Central memory CD4-positive, alpha-beta T cell (primary cell): Measurements from ENCODE around the gene BRI3.

Source experiments
- DNase-seq: peaks from one replicate; pipeline ENCODE4 v3.0.0; 2022

Gene BRI3

GRCh38 chr7:98287486-98287959, 6.0 kb downstream of the BRI3 start:
- no peak for DNase-seq

- DNase-seq: no peak
These were observed 6.8 kb downstream of the BRI3 start for GRCh38 chr7:98288064-98288823.

DNA sequence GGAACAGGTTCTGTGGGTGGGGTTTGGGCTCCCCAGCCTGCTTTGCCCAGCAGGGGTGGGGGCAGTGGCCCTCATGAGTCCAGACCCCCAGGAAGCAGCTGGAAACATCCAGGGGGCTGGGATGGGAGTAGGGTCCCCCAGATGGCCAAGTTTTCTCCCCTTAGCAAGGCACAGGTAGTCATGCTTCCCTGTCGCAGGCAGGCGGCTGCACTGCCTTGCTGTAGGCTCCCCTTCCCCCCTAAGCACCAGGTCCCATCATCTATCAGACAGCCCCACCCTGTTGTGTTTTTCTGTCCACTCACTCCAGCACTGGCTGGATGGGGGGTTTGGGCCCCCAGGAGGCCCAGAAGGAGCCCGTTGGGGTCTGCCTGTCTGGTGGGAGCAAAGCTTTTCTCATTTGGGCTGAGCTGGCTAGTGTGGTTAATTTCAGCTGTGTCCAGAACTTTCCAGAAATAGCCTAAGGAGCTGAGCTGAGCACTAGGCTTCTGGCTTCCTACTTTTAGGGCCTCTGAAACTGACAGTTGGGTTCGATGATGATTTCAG, 7.9 kb downstream of the BRI3 start:
- no peak for DNase-seq

DNA sequence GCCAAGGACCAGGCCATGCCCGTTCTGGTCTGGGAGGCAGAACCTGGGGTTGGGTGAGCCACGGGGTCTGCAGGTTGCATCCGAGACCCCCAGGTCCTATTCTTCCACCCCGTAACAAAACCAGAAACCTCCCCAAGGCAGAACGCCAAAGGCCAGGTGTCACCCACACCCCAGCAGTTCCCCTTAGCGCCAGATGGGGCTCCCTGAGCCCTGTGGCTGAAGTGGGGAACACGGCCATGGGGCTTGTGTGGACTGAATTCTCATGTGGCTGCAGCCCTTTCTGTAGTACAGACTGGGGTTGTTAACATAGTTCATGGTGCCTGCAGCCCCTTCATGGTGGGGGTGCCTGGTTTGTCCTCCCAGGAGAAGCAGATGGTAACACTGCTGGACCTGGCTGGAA, 10.2 kb downstream of the BRI3 start:
- no peak for DNase-seq

- DNase-seq: no peak
These were observed 11.8 kb downstream of the BRI3 start for GRCh38 chr7:98293265-98293664.

- DNase-seq: no peak
These were observed 12.3 kb downstream of the BRI3 start for GRCh38 chr7:98293746-98294145.

DNA sequence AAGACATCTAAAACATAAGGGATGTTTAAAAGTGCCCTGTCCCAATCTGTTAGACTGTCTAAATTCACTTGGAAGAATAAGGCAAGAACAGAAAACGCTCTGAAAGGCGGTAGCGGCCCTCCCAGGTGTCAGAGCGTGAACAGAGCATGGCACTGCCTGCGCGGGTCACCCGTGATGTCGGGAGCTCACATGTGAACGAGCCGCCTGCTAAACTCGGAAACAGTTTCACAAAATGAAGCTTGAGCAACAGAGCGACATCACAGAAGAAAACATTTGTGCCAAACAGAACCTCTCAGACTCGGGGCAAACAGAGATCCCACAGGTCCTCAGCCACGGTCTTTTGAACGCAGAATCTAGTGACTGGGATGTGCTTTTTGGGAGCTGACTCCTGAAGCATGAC, 12.8 kb downstream of the BRI3 start:
- DNase-seq: no peak

DNA sequence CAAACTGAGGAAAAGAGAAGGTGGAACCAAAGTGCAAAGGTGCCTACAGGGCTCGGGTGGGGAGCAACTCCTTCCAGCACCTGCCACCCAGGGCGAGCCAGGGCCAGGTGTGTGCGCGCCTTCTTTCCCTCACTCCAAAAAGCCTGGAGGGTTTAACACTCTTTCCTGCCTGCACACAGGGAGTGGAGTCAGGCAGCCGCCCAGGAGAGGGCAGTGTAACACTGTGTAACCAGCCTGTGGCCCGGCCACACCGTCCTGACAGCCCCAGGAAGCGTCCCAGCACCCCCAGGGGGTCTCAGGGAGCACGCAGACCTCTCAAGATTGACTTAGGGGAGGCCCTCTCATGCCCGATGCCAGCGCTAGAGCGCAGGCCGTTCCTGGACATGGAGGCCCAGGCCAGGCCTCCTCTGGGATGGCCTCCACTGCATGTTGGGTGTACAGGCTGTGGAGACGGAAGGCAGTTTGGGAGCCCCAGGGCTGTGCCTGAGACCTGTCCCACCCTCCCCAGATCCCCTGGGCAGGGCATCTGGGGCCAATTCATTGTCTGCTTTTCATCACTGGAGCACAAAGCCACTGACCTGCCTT, 13.4 kb downstream of the BRI3 start:
- no peak for DNase-seq

- no peak for DNase-seq
These were observed 14.1 kb downstream of the BRI3 start for GRCh38 chr7:98295467-98296192.

GRCh38 chr7:98296833-98297232, 15.3 kb downstream of the BRI3 start:
- DNase-seq: no peak

GRCh38 chr7:98297626-98298286, 16.3 kb downstream of the BRI3 start:
- DNase-seq: no peak

DNA sequence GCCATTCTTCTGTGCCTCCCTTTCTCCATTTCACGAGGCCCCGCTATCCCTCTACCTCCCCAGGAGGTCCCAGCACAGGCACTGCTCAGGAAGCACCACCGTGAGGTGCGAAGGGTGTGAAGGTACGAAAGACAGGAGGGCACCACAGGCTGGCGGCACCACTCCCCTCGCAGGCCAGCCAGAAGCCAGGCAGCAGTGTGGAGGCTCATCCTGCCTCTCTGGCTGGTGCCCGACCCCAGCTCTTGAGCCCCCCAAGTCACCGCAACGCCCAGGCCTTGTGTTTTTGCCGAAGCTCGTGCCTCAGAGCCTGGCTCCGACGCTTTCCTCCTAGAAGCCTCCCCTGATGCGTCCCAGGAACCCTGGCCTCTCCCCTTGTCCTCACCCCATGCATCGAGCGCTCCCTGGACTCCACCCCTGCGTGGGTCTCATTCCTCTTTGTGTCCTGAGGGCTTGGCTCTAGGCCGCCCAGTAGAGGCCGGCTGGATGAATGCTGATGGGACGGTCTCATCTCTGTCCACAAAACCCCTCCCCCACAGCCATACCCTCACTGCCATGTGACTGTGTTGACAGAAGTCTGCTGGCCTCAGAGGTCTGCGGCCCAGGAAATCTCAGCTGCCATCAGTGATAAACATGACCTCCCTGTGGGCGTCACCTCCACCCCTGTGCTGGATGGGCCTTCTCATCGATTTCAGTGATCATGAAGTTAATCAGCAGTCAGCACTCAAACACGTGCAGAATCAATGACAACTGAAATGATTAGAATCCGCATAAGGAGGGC, 19.3 kb downstream of the BRI3 start:
- no peak for DNase-seq

DNA sequence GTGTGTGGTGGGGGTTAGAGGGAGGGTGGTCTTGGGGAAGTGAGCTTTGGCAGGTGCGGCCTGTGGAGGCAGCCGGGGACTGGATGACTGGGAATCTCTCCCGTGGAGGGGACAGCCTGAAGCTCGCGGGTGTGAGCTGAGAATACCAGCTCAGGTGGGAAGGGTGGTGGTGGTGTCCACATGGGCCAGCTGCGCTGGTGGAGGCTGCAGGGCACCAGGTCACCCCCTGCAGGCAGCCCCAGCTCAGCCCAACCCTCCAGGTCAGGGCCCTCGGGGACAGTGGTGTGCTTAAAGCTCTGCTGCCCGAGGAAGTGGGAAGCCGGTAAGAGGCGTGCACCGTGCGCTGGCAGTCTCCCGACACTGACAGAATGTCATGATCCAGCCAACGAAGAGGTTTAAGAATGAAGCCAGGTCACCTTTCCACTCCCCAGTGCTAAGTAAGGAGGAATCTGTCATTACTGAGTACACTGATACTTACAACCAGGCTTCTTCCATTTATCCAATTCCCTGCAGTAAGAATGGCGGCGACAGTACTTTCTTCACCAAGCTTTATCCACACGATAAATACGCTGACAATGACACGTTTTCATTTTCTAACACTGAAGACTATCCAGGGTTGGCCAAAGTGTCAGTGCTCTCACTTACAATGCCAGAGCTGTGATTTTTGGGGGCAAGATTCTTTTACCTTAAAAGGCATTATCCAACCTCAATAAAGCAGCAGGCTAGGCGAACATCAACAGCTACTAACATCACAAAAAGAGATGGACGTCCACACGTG, 20.4 kb downstream of the BRI3 start:
- DNase-seq: no peak

- DNase-seq: no peak
These were observed 21.8 kb downstream of the BRI3 start for GRCh38 chr7:98303176-98303865.

DNA sequence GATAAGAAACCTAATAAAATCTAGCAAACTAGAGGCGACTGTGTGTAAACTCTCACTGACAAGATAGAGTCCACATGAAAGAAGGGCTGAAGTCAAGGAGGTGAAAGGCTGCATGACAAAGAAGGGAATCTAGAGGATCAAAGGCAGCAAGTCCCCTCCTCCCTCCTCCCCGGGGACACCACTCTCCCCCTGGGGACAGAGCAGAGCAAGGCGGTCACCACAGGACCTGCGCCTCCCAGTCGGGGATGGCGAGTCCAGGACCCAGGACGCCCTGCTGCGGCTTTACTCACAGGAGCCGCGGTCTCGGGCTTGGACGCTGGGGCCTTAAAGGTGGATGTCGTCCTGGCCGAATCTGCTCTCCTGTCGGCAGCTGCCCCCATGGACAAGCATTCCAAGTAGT, 22.4 kb downstream of the BRI3 start:
- DNase-seq: no peak

DNA sequence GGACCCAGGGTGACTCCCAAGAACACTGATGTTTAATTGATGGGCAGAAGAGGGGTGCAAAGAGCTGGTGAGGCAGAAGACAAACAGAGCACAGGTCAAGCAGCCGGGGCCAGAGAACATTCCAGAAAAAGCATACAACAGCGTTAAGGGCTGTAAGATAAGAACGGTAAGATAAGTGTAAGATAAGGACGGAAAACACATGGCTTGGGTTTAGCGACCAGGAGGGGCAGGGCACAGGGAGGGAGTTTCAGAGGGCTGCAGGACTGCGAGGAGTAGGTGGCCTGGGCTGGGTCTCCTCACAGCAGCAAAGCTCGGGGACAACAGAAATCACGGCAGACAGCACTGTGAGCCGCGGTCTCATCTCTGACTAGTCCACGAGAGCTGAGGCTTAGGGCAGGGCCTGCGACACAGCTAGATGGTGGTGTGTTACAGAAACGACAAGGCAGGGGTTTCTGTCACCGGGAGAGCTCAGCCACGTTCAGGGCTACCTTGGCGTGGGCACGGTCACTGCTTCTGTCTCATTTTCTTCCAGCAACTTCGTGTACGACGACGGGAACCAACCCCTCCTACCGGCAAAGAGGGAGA, 24.6 kb downstream of the BRI3 start:
- DNase-seq: no peak

GRCh38 chr7:98307971-98308466, 26.5 kb downstream of the BRI3 start:
- no peak for DNase-seq

- no peak for DNase-seq
These were observed 28.1 kb downstream of the BRI3 start for GRCh38 chr7:98309566-98309965.

- DNase-seq: no peak
These were observed 30.7 kb downstream of the BRI3 start for GRCh38 chr7:98312201-98312600.

GRCh38 chr7:98314469-98314868, 33.0 kb downstream of the BRI3 start:
- DNase-seq: no peak
